ENCODE measurements around the gene SLC49A4.
A peak's percentile ranks its signal among the peaks of the same experiment; 100 is the strongest.

SLC49A4 gene

GRCh38 chr3:122890077-122890719, 95.3 kb downstream of the SLC49A4 start:
- ChIA-PET CTCF (interaction anchor here (0.6 kb wide), 2 partner anchors 58 to 138 kb away, joined by 3 read pairs; no protein-coding TSS in a partner anchor), POLR2A (no interaction called here)
- no peaks in the 10 kb centered on the region for H3K4me1 ChIP-seq (ENCODE audit: control insufficient read depth, insufficient read depth, low read length)
- H3K4me3 ChIP-seq (ENCODE audit: low read depth, low read length) = no peak overlapping the region
- no peak for TF ChIP-seq ZNF391 (tag by site-specific recombination; IDR thresholded peaks at IDR 0.05; ENCODE audit: borderline replicate concordance, low read depth)
- TF ChIP-seq ZNF513 (tag by site-specific recombination; IDR thresholded peaks at IDR 0.05) = no peak
- TF ChIP-seq REST (tag by site-specific recombination; IDR thresholded peaks at IDR 0.05) = no peak
- no peak for TF ChIP-seq ZNF785 (tag by site-specific recombination; IDR thresholded peaks at IDR 0.05)
- no peak for TF ChIP-seq ZFP37 (tag by site-specific recombination; IDR thresholded peaks at IDR 0.05)
- TF ChIP-seq, protein P1, sequence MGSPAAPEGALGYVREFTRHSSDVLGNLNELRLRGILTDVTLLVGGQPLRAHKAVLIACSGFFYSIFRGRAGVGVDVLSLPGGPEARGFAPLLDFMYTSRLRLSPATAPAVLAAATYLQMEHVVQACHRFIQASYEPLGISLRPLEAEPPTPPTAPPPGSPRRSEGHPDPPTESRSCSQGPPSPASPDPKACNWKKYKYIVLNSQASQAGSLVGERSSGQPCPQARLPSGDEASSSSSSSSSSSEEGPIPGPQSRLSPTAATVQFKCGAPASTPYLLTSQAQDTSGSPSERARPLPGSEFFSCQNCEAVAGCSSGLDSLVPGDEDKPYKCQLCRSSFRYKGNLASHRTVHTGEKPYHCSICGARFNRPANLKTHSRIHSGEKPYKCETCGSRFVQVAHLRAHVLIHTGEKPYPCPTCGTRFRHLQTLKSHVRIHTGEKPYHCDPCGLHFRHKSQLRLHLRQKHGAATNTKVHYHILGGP (tag by site-specific recombination; IDR thresholded peaks at IDR 0.05) = peak; percentile 97
- TF ChIP-seq ZNF23 (tag by site-specific recombination; IDR thresholded peaks at IDR 0.05; ENCODE audit: borderline replicate concordance) = no peak
- H3K9me3 ChIP-seq (ENCODE audit: control insufficient read depth, insufficient read depth, low read depth, low read length) = no peaks in the 10 kb centered on the region
- H3K36me3 ChIP-seq (ENCODE audit: control insufficient read depth in 2 of 2, insufficient read depth in 1 of 2, low read length in 2 of 2) = no peaks in the 10 kb centered on the region
- H3K27ac ChIP-seq (ENCODE audit: extremely low read depth, low read depth, low read length) = no peak overlapping the region

DNA sequence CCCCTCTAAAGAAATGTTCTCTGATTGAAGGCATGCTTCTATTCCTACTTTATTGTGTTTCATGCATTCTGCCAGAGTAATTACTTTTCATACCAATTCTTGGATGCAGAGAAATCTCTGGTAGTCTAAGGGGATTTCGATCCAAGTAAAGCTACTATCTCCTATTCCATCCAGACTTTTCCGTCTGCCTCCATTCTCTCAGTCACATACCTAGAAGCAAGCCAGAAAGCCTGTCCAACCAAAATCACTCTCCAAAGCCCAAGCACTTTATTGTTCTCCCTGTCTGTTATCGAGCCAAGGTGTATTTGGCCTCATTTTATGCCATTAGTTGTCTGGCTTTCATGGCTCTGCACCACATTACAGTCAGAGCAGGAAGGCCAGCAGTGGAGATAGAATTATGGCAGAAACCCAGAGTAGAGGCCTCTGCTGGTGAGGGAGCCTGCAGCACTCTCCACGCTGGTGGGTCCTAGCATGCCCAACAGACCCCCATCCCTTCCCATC, 95.9 kb downstream of the SLC49A4 start:
- CTCF ChIA-PET = interaction anchor here (0.6 kb wide), 1 partner anchor 137 kb away, joined by 3 read pairs; no protein-coding TSS in a partner anchor
- no peak overlapping the region for H3K27ac ChIP-seq (ENCODE audit: extremely low read depth, low read depth, low read length)
- H3K9me3 ChIP-seq (ENCODE audit: control insufficient read depth, insufficient read depth, low read depth, low read length) = no peaks in the 10 kb centered on the region
- no peaks in the 10 kb centered on the region for H3K4me1 ChIP-seq (ENCODE audit: control insufficient read depth, insufficient read depth, low read length)
- TF ChIP-seq ZNF549 (tag by site-specific recombination; IDR thresholded peaks at IDR 0.05) (no peak), ZNF148 (tag by site-specific recombination; IDR thresholded peaks at IDR 0.05; ENCODE audit: borderline replicate concordance) (no peak), ZNF623 (tag by site-specific recombination; IDR thresholded peaks at IDR 0.05) (no peak)
- no peak overlapping the region for H3K4me3 ChIP-seq (ENCODE audit: low read depth, low read length)
- H3K36me3 ChIP-seq (ENCODE audit: control insufficient read depth in 2 of 2, insufficient read depth in 1 of 2, low read length in 2 of 2) = no peaks in the 10 kb centered on the region
- POLR2A ChIA-PET = no interaction called here
